Nephron (organoid): ENCODE results near the gene FAM174B.

Experiments used
- H3K27ac Mint-ChIP-seq, 3 experiments: 2 replicates each; pipeline ENCODE4 v1.8.0; 2020; ENCODE audit warnings: mixed read lengths in 3 of 3, mild to moderate bottlenecking in 2 of 3, moderate library complexity in 1 of 3
- H3K27me3 Mint-ChIP-seq: 2 replicates; pipeline ENCODE4 v1.8.0; 2021; ENCODE audit warnings: low read depth, mild to moderate bottlenecking, moderate library complexity, mixed read lengths
- H3K36me3 Mint-ChIP-seq: 2 replicates; pipeline ENCODE4 v1.8.0; 2020; ENCODE audit warnings: low read depth, mixed read lengths
- H3K4me1 Mint-ChIP-seq: 2 replicates; pipeline ENCODE4 v1.8.0; 2020; ENCODE audit warnings: mixed read lengths
- H3K4me3 Mint-ChIP-seq, 3 experiments: 2 replicates each; pipeline ENCODE4 v1.8.0; 2020; ENCODE audit warnings: mild to moderate bottlenecking in 3 of 3, mixed read lengths in 3 of 3, moderate library complexity in 2 of 3
- H3K9me3 Mint-ChIP-seq: 2 replicates; pipeline ENCODE4 v1.8.0; 2020; ENCODE audit warnings: mixed read lengths
- TF ChIP-seq, protein P1 (sequence below), 3 experiments: fragments of 200-600 bp; sonication (generic); IDR thresholded peaks; one replicate each; pipeline ENCODE4 v1.5.0; 2021; ENCODE audit warnings: antibody characterized with exemption in 3 of 3; ENCODE audit not compliant: unreplicated experiment in 3 of 3

Gene FAM174B

DNA sequence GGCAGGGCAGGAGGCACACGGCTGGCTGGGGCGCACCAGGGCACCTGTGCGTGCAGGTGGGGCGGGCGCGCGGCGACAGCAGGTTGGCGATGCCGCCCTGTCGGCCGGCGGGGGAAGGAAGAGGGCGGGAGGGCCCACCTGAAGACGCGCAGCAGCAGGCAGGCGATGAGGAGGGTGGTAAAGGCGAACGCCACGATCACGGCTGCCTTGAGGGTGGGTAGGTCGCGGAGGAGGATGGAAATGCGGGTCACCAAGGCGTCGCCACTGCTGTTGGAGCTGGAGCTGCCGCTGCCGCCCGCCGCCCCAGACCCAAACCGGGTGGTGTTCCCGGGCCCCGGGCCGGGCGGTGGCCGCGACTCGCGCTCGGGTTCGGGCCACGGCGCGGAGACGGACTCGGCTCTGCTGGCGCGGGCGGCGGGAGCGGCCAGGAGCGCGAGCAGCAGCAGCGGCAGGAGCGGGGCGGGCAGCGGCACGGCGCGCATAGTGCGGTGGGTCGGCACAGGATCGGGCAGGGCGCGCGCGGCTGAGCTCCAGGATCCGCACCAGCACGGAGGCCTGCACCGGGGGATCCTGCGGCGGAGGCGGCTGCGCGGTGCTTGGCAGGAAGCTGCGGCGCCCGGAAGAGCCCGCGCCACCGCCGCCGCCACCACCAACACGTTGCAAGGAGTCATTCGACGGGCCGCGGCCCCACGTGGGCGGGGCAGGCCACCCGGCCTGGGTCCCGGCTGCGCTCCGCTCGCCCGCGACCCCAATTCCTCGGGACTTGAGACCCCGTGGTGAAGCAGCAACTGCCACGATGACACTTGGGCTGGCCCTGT lies at the start of gene FAM174B:
FAM174B (minus strand) TSS at position 598 of the 818 bp plus-strand sequence.
- H3K4me1 Mint-ChIP-seq, result peaks cover 43% of the 10 kb centered on the region
- H3K27ac Mint-ChIP-seq, result peak within 1 kb of the TSS; percentile 38 to 83 (median 80)
- peak within 1 kb of the TSS; percentile 87 to 92 (median 89) for H3K4me3 Mint-ChIP-seq
- H3K9me3 Mint-ChIP-seq, result no peaks in the 10 kb centered on the region
- peaks cover 4% of the 10 kb centered on the region for H3K36me3 Mint-ChIP-seq
- TF ChIP-seq, protein P1, sequence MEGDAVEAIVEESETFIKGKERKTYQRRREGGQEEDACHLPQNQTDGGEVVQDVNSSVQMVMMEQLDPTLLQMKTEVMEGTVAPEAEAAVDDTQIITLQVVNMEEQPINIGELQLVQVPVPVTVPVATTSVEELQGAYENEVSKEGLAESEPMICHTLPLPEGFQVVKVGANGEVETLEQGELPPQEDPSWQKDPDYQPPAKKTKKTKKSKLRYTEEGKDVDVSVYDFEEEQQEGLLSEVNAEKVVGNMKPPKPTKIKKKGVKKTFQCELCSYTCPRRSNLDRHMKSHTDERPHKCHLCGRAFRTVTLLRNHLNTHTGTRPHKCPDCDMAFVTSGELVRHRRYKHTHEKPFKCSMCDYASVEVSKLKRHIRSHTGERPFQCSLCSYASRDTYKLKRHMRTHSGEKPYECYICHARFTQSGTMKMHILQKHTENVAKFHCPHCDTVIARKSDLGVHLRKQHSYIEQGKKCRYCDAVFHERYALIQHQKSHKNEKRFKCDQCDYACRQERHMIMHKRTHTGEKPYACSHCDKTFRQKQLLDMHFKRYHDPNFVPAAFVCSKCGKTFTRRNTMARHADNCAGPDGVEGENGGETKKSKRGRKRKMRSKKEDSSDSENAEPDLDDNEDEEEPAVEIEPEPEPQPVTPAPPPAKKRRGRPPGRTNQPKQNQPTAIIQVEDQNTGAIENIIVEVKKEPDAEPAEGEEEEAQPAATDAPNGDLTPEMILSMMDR (IDR thresholded peaks at IDR 0.05; ENCODE audit: unreplicated experiment in 3 of 3), result no peak
- no peaks in the 10 kb centered on the region for H3K27me3 Mint-ChIP-seq

DNA sequence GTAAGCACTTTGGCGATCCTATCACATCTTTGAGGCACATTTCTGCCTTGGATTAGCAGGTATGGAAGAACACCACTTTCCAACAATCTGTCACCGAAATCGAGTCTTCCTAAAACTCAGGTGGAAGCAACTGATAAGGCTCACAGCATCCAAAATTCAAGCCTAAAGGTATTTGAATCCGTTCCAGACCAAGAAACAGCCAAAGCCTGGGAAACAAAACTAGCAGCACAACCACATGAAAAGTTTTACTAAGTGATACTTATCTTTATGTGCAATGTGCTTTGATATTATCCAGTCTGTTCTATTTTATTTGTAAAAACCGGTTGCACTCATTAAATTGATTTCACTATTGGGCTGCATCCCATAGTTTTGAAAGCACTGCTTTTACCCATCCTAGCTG lies 40.5 kb upstream of the FAM174B start:
- TF ChIP-seq, protein P1 (IDR thresholded peaks at IDR 0.05; ENCODE audit: unreplicated experiment in 3 of 3), result no peak
- Mint-ChIP-seq H3K27me3 (peaks cover 4% of the 10 kb centered on the region), H3K4me1 (no peaks in the 10 kb centered on the region), H3K36me3 (peaks cover 4% of the 10 kb centered on the region), H3K4me3 (no peak overlapping the region), H3K27ac (no peak overlapping the region), H3K9me3 (peaks cover 14% of the 10 kb centered on the region)

DNA sequence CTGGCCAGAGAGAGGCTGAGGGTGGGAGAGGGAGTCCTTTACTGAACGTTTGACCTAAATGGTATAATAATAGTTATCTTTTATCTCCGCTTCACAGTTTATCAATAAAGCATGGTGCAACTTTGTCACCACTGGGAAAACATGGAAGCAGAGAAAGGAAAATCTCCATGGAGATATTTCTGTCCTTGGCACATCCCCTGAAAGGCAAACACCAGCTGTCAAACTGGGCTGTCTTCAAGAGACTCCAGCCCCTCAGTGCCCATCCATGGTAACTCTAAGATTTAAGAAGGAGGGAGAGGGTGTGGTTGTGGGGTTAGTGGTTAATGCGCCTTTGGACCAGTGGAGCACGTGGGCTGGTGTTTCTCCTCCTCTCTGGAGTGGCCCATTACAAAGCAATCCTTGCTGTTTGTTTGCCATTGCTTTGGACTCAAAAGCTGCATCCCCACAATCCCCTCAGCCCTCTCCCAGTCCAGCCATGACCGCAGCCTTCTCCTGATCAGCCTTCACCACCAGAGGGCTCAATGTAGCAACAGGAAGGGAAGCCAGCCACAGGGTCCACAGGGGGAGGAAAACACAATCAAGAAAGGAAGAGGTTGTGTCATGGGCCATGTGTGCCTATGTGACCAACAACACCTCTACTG lies 38.2 kb upstream of the FAM174B start:
- TF ChIP-seq, protein P1 (IDR thresholded peaks at IDR 0.05; ENCODE audit: unreplicated experiment in 3 of 3), result peak in 2 of 3 experiments; percentile 10 to 25
- peaks cover 14% of the 10 kb centered on the region for H3K36me3 Mint-ChIP-seq
- H3K27me3 Mint-ChIP-seq, result peaks cover 4% of the 10 kb centered on the region
- no peak overlapping the region for H3K27ac Mint-ChIP-seq
- H3K9me3 Mint-ChIP-seq, result peaks cover 14% of the 10 kb centered on the region
- peaks cover 8% of the 10 kb centered on the region for H3K4me1 Mint-ChIP-seq
- H3K4me3 Mint-ChIP-seq, result no peak overlapping the region

DNA sequence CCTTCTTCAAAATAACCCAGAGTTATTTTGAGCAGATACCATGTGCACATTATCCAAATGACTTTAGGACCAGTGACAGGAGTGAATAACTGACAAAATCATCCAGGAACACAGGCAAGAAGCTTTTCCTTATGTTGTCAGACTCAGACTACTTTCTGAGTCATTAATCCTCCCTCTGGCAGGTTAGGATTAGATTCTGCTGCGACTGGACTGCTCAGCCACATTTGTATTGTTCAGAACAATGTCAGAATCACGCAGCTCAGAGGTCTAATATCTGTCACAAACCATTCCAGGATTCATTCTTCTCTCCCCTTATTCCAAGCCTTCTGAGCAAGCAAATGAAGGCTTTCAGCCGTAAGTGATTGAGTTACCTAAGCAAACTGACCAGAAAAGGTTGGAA lies 34.8 kb upstream of the FAM174B start:
- H3K36me3 Mint-ChIP-seq, result peaks cover 18% of the 10 kb centered on the region
- H3K27me3 Mint-ChIP-seq, result peaks cover 4% of the 10 kb centered on the region
- H3K4me1 Mint-ChIP-seq, result peaks cover 8% of the 10 kb centered on the region
- H3K9me3 Mint-ChIP-seq, result peaks cover 18% of the 10 kb centered on the region
- no peak overlapping the region for H3K27ac Mint-ChIP-seq
- no peak overlapping the region for H3K4me3 Mint-ChIP-seq
- TF ChIP-seq, protein P1 (IDR thresholded peaks at IDR 0.05; ENCODE audit: unreplicated experiment in 3 of 3), result no peak

DNA sequence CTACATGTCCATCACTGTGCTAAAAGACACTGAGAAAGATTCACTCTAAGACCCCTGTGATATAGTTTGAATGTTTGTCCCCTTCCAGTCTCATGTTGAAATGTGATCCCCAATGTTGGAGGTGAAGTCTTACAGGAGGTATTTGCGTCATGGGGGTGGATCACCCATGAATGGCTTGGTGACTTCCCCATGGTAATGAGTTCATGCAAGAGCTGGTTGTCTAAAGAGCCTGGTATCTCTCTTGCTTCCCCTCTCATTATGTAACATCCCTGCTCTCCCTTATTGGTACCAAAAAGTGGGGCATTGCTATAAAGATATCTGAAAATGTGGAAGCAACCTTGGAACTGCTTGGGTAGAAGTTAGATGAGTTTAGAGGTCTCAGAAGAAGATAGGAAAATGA lies 32.2 kb upstream of the FAM174B start:
- TF ChIP-seq, protein P1 (IDR thresholded peaks at IDR 0.05; ENCODE audit: unreplicated experiment in 3 of 3), result no peak
- Mint-ChIP-seq H3K4me1 (peaks cover 20% of the 10 kb centered on the region), H3K4me3 (no peak overlapping the region), H3K27me3 (no peaks in the 10 kb centered on the region), H3K9me3 (peaks cover 18% of the 10 kb centered on the region), H3K27ac (no peak overlapping the region), H3K36me3 (peaks cover 18% of the 10 kb centered on the region)
